GM21529 (cell line): ENCODE measurements around the gene FSIP1.

Source experiments
- ATAC-seq: cut with Tn5 transposase; IDR thresholded peaks from one replicate; pipeline ENCODE4 v1.9.1; 2021; ENCODE audit not compliant: unreplicated experiment

Gene FSIP1

DNA sequence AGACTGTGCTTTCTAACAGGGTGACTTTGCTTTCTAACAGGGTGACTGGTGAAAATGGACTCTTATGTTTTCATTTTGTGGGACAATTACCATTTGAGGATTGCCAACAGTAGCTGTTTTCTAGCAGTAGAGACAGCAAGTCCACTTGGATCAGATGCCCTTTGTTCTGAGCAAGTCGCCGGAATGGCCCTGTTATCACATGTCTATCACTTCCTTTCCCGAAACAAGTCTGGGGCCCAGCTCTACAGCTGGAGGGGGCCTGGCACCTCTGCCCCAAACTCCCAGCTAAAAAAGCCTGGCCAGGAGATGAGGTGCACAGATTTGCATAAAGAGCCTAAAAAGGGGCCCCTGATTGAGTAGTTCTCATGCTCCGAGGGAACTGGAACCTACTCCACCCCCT, 157.2 kb downstream of the FSIP1 start:
- no peak for ATAC-seq

DNA sequence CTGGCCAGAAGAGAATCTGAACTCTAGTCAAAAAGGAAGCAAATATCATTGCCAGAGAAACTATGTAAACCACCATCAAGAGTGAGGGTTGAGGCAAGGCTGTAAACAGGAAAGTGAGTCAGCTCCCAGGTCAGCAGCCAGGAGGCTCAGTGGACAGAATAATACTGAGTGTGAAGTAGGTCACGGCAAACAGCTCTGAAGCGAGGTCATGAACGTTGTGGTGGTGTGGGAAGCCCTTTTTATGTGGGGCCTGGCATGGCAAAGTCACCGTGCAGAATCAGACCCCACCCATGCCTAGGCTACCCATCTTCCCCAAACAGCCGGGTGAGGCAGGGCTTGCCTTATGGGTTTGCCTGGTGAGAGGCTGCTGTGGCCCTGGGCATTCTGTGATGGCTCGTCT, 157.8 kb downstream of the FSIP1 start:
- ATAC-seq: peak; percentile 38

DNA sequence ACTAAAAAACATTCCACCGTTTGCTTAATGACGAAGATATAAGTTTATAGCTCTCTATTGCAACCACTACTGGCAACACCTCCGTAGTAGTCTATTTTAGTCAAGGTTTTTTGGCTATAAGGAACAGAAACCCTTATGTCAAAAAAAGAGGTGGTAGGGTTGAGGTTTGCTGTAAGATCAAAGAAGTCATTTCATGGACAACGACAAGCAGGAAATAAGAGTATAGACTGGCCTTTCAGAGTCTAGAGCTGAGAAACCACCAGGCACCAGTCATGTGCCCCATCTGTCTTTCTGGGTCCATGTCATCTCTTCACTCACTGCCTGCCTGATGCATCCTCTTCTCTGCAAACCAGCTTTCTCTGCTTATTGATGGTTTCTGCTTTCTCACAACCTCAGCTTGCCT, 159.1 kb downstream of the FSIP1 start:
- peak; percentile 96 for ATAC-seq

- ATAC-seq: no peak
Observed at GRCh38 chr15:39622660-39623516, 159.8 kb downstream of the FSIP1 start.

DNA sequence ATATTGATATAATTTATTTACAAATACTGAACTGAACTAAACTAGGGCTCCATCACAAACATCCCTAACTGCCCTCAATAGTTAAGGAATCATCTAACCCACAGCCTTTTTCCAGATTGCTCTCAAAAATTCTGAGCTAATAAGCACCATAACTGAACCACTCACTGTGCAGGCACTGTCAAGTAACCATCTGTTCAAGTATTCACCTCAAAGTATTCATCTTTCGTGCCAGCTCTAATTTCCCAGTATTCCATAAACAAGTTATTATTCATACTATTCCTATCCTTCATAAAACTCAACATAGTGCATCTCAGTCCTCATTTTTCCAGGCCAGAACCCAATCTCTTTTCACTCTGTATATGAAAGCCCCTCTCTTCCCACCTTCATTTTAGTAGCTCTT, 160.7 kb downstream of the FSIP1 start:
- no peak for ATAC-seq

GRCh38 chr15:39621210-39621609, 161.4 kb downstream of the FSIP1 start:
- ATAC-seq: no peak

GRCh38 chr15:39618063-39618823, 164.4 kb downstream of the FSIP1 start:
- no peak for ATAC-seq

DNA sequence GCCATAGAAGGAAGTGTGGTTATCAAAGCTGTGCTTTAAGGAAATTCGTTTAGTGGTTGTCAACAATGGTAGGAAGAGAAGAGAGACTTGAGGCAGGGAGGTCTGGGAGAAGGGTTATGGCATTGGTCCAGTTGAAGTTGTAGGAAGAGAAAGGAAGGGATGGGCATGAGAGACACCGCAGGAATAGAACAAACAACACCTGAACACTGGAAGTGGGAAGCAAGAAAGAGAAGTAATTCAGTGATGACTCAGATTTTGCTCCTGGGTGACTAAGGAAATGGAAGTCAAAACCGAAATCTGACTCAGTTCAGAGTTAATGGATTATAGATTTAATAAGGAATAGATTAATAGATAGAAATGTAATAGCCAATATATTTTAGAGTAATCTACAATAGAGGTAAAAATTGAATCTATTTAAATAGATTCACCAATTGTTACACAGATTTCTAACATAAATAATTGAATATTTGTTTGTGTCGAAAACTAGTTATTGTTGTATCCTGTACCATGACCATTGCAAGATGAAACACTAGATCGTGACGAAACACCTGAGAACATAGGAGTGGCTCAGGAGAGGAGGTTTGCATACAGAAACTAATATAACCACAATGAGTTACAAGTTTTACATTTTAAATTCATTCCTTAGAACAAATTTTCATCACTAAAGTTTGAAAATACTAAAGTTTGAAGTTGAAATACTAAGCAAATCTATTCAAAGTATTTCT, 165.7 kb downstream of the FSIP1 start:
- no peak for ATAC-seq

GRCh38 chr15:39613861-39614260, 168.8 kb downstream of the FSIP1 start:
- ATAC-seq: no peak

DNA sequence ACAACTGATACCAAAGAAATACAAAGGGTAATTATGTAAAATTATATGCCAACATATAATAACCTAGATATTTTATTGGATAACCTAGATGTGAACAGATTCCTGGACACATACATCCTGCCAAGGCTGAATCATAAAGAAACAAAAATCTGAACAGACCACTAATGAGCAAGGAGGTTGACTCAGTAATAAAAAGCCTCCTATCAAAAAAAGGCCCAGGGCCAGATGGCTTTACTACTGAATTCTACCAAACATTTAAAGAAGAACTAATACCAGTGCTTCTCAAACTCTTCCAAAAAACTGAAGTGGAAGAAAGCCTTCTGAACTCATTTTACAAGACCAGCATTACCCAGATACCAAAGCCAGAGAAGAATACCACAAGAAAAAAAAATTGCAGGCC, 169.4 kb downstream of the FSIP1 start:
- no peak for ATAC-seq

DNA sequence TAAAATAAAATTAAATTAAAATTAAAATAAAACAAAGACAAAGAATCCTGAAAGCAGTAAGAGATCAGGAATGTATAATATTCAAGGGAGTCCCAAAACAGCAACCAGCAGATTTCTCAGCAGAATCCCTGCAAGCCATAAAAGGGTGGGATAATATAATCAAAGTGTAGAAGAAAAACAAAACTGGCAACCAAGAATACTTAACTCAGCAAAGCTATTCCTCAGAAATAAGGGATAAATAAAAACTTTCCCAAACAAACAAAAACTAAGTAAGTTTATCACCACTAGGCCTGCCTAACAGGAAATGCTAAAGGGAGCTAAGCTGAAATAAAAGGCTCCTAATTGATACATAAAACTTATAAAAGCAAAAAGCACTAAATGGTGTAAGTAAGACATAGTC, 172.0 kb downstream of the FSIP1 start:
- no peak for ATAC-seq

DNA sequence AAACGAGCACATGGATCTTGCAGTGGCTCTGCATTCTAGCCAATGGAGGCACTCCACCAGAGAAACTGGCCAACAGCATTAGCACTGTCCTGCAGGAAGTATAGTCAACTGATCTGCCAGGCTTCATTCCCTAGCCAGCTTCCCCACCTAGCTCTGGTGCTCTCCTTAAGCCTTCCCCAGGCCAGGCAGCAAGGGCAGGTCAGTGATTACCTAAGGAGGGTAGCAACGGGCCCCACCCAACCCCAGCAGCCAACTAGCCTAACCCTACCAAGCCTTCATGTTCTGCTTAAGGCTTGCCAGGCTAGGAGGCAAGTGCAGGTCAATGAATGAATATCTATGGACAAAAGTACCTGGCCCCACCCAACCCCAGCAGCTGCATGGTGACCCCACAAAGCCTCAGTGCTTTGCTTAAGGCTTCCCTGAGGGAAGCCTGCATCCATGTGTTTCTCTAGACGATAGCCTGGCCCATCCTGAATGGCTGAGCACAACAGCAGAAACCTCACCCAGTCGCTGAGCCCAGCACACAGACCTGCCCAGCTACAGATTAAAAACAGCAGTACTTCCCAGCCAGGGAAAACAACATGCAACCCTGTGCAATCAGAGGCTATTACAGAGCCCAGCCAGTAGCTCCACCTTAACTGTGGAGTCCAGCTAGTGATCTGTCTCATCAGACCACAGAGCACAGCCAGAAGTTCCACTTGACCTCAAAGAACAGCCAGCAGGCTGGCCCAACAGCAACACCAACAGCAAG, 173.3 kb downstream of the FSIP1 start:
- no peak for ATAC-seq

- no peak for ATAC-seq
Observed at GRCh38 chr15:39608185-39609139, 174.2 kb downstream of the FSIP1 start.

- ATAC-seq: no peak
Observed at GRCh38 chr15:39605146-39605545, 177.5 kb downstream of the FSIP1 start.

DNA sequence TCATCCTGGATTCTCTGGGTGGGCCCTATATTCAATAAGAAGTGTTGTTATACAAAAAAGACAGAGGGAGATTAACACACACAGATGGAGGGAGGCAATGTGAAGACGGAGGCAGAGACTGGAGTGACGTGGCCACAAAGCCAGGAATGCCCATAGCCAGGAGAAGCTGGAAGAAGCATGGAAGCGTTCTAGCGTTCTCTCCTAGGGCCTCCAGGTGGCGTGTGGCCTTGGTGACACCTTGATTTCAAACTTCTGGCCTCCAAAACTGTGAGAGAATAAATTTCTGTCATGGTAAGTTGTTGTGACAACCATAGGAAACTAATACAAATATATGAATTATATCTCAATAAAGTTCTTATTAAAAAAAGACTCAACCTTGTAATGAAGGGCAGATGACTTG, 180.5 kb downstream of the FSIP1 start:
- no peak for ATAC-seq

DNA sequence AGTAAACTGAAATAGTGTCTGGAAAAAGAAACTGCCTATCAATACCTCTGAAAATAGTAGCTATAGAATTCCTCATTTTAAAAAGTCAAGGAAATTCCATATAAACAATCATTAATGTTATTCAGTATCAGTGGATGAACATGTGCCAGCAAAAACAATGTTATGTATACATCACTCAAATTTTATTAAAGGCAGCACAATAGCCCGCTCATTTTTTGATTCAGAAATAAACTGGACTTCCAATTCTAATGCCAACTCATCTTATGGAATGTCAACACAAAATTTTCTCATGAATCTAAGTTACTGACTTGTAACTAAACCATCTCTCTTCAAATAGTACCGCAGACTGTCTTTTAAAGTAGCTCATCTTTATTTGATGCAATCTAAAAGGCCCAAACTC, 182.8 kb downstream of the FSIP1 start:
- ATAC-seq: no peak

DNA sequence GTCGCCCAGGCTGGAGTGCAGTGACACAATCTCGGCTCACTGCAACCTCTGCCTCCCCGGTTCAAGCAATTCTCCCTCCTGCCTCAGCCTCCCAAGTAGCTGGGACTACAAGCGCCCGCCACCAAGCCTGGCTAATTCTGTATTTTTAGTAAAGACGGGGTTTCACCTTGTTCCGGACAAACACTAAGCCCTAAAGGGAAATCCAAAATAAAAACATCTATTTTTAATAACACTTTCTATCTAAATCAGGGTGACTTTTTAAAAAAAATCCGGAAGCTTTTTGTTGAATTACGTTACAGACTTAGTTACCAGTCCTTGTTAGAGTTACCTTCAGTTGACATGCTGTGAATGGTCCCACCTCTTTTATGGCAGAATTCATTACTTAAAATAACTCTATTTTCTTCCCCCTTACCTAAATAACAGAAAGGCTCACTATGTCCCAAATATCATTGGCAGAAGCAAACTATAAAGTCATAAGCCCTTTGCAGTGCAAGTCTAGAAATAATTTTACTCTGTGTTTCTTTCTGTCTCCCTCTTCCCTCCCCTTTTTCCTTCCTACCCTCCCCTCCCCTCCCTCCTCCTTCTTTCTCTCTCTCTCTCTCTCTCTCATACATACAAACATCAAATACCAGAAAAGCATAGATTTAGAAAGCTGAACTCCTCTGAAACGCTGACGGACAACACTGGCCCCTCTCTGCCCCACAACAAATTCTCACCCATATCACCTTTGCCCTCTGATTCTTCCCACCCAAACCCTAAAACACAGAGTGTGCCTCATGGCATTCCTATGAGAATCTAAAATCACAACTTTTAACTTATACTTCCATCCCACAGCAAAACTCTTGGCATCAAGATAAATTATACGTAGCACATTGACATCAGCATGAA, 183.4 kb downstream of the FSIP1 start:
- no peak for ATAC-seq

DNA sequence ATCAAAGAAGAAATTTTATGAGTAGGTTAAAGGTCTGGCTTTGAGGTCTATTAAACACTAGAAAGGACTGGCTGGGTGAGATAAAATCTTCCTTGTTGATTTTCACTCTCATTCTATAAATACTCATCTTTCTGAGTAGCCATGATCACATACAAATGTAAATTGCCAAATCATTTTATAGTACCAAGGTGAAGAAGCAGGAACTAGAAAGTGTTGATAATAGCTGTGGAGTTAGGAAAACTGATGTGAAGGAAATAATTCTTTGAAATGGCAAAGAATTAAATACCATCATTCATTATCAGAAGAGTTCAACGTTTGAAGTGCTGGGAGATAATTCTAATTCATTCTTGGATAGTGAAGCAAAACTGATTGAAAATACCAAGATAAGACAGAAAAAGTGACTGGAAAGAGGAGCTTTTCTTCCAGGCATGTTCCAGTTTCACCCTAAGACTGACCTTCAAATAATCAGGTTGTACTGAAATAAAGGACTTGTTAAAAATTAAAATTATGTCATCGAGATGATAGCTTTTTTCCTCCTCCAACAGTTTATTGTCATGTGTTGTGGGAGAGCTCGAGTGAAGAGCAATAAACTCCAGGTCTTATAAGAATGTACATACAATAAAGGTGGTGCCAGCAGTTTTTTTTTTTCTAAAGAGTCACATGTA, 184.3 kb downstream of the FSIP1 start:
- ATAC-seq: no peak
